HG03565 (cell line): ENCODE data around the gene ACSS1.

Experiments used
- ATAC-seq: cut with Tn5 transposase; IDR thresholded peaks from one replicate; pipeline ENCODE4 v1.9.1; 2021; ENCODE audit warnings: mild to moderate bottlenecking, moderate library complexity; ENCODE audit not compliant: unreplicated experiment

The ACSS1 gene

GRCh38 chr20:25033265-25033923, 24.5 kb downstream of the ACSS1 start:
- ATAC-seq, result no peak

GRCh38 chr20:25032478-25033264, 25.3 kb downstream of the ACSS1 start:
- no peak for ATAC-seq

DNA sequence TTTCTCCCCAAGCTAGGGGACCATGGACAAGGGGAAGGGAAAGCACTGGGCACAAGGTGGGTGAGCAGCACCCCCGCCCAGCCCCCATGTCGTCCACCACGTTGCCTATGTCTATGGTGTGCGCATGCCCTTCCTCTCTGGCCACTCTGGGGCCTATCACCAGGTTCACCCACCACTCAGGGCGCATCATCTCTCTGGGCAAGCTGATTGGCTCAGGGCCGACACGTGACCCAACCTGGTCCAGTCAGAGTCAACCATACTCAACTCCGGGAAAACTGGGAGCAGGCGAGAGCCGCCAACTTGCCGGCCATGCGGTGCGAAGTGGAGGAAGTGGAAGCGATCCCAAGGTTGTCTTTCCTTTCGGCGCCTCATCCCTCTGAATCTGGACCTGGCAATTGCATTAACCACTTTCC, 25.9 kb downstream of the ACSS1 start:
- no peak for ATAC-seq

DNA sequence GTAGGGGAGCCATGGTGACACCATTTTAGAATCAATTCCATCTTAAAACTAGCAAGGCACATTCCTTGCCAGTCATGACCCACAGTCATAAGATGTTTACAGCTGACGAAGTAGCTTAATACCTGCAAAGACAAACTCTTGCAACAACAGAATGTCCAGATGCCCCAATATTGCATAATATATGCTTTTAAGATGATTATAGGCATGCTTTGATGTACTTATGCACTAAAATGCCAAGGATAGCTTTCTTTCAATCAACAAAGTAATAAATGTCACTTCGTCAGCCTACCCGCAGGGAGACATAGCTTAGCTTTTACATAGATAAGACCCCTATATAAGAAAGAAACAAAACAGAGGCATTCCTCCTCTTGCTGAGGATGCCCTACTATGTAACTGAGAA, 26.7 kb downstream of the ACSS1 start:
- ATAC-seq, result no peak

- no peak for ATAC-seq
These were observed 27.2 kb downstream of the ACSS1 start for GRCh38 chr20:25030649-25031207.

DNA sequence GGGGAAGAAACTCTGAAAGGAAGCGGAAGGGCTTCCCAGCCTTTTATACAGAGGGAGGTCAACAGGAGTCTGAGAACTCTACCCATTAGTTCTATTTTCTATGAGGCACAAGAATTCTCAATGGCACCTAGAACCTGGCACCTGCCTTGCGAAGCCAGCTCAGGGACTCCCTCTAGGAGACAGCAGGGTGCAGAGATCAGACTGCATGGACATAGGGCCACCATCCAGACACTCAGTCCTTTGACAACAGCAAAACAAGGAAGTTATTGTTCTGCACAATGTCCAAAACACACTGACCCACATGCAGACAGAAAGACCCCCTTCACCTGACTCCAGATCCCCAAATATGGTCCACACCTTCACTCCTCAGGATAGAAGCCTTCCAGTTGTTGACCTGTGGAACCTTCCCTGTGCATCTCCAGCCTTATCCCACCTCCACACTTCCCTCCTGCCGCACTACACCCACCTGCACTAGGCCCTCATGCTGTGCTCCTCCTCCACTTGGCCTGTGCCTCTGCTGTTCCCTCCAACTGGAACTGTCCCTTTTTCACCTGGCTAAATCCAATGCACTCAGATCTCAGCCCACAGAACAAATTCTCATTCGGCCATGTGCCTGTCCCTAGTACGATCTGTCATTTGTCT, 27.8 kb downstream of the ACSS1 start:
- no peak for ATAC-seq

- no peak for ATAC-seq
These were observed 31.8 kb downstream of the ACSS1 start for GRCh38 chr20:25025986-25026605.

GRCh38 chr20:25025091-25025861, 32.7 kb downstream of the ACSS1 start:
- no peak for ATAC-seq

- no peak for ATAC-seq
These were observed 33.8 kb downstream of the ACSS1 start for GRCh38 chr20:25024171-25024570.

DNA sequence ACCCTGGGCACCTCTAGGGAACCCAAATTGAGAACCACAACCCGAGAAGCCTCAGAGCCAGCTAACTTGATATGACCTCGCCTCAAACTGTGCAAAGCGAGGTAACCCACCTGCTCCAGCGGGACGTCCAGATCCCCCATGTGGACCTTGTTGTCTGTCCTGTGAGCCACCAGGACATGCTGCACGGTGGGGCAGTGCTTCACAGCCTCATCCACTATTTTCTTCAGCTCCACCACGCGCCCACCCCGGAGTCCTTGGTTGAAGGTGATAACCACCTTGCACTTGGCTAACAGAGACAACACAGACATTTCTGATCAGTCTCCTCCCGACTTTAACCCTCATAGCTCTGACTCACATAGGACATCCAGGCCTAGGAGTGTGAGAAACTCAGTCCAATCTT, 34.6 kb downstream of the ACSS1 start:
- no peak for ATAC-seq

DNA sequence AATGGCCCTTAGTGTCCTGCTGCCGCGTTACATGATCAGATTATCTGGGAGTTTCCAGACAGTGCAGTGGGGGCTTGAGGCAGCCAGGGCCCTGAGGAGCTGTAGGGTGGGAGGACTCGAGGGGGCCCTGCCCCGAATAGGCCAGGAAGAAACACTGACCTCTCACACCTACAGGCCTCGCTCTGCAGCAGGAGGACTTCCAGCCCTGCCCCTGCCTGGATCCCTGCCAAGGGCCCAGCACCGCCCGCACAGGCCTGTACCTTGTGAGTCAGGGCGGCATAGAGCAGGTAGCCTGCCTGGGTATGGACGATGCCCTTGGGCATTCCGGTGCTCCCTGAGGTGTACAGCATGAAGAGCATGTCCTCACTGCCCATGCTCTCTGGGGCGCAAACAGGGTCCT, 35.3 kb downstream of the ACSS1 start:
- no peak for ATAC-seq

- ATAC-seq, result no peak
These were observed 36.6 kb downstream of the ACSS1 start for GRCh38 chr20:25021336-25021735.

GRCh38 chr20:25020901-25021301, 37.0 kb downstream of the ACSS1 start:
- no peak for ATAC-seq

DNA sequence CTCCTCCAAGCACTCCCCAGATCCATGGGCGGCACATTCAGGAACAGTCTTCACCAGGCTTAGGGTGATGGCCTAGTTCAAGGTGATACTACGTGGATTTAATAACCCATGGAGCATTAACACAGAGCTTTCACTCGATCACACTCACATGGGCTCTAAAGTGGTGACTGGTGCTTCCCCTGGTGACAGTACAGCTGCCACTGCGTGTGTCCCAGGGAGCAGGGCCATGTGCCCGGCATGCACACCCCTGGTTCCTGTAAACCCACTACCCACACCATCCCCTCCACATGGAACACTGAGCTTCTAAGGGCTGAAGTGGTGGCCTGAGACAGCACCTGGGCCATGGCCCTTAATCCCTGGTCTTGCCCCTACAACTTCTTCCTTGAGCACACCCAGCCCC, 37.6 kb downstream of the ACSS1 start:
- ATAC-seq, result no peak

- no peak for ATAC-seq
These were observed 38.4 kb downstream of the ACSS1 start for GRCh38 chr20:25019381-25020155.

DNA sequence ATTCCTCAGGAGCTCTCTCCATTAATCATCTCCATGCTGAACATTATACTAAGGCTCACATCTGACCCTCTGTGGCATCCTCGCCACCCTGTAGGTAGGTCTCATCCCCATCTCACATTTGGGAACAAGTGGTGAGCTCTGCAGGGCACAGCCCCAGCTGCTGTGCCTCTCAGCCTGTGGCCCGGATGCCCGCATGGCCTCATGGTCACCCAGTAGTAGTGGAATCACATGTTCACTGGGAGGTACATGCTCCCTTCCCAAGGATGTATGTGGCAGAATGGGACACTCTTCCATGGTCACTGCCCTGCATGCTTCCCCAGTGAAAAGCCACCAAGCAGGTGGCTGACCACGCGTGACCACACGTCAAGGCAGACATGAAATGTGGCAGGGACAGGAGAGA, 39.1 kb downstream of the ACSS1 start:
- no peak for ATAC-seq

- ATAC-seq, result no peak
These were observed 39.5 kb downstream of the ACSS1 start for GRCh38 chr20:25018425-25018824.

GRCh38 chr20:25017257-25017803, 40.6 kb downstream of the ACSS1 start:
- no peak for ATAC-seq

DNA sequence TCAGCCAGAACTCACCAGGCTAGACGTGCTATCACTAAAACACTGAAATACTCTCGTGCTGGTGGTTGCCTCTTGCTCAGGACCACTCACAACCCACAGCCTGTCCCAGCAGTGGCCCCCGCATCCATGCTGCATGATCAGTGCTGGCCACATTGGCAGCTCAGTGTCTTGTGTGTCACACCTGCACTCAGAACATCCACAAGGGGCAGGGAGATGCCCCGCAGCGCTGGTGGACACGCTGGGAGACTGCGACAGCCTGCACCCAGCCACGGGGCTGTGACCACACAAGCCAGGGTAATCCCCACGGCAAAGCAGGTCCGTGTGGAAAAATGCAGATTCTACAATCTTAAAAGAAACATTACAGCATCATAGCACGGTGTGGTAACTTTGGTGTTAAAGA, 41.5 kb downstream of the ACSS1 start:
- ATAC-seq, result no peak

DNA sequence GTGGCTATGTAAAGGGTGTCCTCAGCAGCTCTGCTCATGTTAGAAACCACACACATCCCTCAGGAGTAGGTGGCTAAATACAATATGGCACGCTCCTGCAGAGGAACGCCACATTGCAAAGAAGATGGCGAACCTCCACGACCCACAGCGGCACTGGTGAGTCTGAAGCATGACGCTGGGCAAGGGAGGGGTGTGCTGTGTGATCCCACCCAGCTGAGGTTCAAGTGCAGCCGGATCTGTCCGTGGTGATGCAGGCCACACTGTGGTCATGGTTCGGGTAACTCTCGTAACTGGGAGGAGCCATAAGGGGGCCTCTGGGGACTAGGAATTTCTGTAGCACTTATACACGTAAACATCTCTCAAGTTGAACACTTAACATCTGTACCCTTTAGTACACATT, 42.0 kb downstream of the ACSS1 start:
- no peak for ATAC-seq
